ENCODE measurements around the gene RAB4A.
"Not testable (repeated sequence)": the region's sequence is repeated elsewhere in the genome, so short reads cannot be mapped to it uniquely, and the experiment has no call there.

Gene RAB4A

GRCh38 chr1:229273507-229274232, 2.8 kb downstream of the RAB4A start:
- no peak for DNase-seq

- DNase-seq: no peak
Observed at GRCh38 chr1:229275005-229275404, 4.1 kb downstream of the RAB4A start.

DNA sequence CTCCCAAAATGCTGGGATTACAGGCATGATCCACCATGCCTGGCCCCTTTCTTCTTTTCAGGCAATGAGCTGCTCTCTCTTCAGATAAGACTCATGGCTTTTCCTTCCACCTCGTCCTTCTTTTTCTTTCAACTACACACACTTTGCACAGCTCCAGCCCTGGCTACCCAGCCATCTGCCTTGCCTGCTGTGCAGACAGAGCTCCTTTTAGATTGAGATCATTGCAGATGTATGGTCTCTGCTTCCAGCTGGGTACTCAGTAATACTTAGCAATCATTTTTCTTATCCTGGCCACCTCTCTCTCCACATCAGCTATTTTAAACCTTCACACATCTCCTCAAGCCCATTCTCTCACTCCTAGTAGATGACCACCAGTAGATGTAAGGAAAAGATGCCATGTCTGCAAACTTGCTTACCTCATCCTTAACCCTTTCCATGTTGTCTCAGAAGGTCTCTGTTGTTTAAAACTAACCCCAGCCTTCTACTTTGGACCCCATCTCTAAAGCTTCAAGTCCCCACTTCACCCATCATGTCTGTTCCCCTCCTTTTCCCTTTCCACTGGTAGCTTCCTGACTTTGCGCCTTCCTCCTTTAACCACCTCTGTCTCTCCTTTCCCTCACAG, 7.3 kb downstream of the RAB4A start:
- no peak for DNase-seq

- no peak for DNase-seq
Observed at GRCh38 chr1:229279242-229279641, 8.3 kb downstream of the RAB4A start.

- DNase-seq: no peak
Observed at GRCh38 chr1:229280037-229280828, 9.3 kb downstream of the RAB4A start.

GRCh38 chr1:229280921-229281320, 10.0 kb downstream of the RAB4A start:
- DNase-seq: no peak

GRCh38 chr1:229281339-229281926, 10.5 kb downstream of the RAB4A start:
- DNase-seq: no peak

DNA sequence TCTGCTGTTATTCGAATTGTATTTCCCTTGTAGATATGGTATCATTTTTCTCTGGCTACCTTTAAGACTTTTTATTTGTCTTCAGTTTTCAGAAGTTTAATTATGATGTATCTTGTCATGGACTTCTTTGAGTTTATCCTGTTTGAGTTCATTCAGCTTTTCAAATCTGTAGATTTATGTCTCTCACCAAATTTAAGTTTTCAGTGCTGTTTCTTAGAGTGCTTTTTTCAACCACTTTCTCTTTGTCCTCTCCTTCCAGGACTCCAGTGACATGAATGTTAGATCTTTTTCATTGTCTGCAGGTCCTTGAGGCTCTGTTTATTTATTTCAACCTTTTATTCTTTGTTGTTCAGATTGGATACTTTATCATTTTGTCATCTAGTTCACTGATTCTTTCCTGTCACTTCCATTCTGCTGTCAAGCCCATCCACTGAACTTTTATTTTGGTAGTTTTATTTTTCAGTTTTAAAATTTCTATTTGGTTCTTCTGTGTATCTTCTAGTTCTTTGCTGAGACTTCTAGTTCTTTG, 11.4 kb downstream of the RAB4A start:
- no peak for DNase-seq

GRCh38 chr1:229283183-229283611, 12.3 kb downstream of the RAB4A start:
- no peak for DNase-seq

- no peak for DNase-seq
Observed at GRCh38 chr1:229284887-229285286, 14.0 kb downstream of the RAB4A start.

- DNase-seq: no peak
Observed at GRCh38 chr1:229285440-229285839, 14.5 kb downstream of the RAB4A start.

DNA sequence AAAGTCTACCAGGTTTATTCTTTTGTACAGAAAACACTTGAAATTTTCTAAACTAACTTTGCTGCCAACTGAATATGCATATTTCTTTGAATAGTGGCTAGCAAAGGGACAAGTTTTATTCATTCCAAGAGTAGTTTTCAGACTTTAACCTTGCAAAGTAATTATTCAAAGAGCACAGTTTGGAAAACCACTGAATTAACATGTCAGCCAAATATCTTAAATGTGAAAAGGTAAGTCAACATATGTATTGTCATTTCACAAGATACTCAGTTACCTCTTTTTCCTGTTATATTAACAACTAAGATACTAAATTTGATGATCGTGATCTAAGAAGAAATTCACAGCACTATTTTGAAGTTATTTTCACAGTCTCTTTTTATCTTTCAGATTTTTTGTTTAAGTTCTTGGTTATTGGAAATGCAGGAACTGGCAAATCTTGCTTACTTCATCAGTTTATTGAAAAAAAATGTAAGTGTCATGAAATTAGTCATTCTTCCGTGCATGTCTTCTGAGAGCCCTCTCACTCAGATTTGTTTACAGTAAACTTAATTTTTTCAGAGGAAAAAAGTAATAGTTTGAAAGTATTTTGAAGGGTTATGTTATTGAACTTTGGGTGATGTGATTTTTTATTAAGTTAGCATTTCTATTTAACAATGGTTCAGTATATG, 15.3 kb downstream of the RAB4A start:
- no peak for DNase-seq

GRCh38 chr1:229287267-229287666, 16.4 kb downstream of the RAB4A start:
- DNase-seq: no peak

GRCh38 chr1:229288516-229288915, 17.6 kb downstream of the RAB4A start:
- DNase-seq: no peak

- DNase-seq: not testable (repeated sequence)
Observed at GRCh38 chr1:229291686-229292085, 20.8 kb downstream of the RAB4A start.

DNA sequence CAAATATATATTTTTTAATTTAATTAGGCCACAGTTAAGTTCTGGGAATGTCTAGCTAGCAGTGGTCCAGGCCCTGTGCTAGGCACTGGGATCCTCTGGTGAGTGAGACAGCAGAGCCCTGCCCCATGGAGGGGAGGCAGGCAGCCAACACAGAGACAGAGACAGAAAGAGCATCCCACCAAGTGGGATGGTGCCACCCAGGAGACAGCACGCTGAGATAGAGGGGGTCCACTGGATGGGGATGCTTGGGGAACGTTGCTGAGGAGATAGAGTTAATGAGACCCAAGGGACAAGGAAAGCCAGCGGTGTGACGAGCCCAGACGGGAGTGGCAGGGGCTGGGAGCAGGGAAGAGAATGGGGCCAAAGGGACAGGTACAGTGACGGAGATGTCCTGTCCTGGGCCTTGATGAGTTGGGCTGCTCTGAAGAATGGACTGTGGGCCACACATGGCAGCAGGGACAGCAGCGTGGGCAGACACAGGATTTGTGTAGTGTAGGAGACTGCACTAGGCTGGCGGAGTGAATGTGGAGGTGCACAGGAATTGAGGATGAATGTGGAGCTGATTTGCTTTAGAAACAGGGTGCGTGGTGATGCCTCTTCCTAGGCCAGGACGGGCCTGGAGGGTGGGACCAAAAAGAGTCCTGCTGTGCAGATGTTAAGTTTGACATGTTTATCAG, 22.8 kb downstream of the RAB4A start:
- DNase-seq: no peak

GRCh38 chr1:229295745-229296144, 24.8 kb downstream of the RAB4A start:
- no peak for DNase-seq

GRCh38 chr1:229296541-229296941, 25.6 kb downstream of the RAB4A start:
- peak; percentile 73 for DNase-seq

DNA sequence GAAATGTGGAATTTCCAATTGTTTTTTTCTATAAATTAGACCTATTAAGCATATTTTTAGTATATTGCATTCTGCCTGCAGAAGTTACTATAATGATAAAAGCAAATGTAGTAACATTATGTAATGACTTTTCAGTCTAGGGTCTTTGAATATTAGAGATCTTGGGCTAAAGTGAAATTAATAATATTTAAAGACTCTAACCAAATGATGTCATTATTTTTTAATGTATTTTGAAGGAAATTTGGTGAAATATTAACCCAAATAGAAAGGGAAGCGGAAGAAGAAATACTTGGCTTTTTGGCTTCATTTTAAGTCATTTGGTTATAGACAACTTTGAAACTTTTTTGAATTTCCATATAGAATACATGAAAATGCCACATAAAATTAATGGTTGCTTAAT, 26.8 kb downstream of the RAB4A start:
- no peak for DNase-seq

- no peak for DNase-seq
Observed at GRCh38 chr1:229298420-229298819, 27.5 kb downstream of the RAB4A start.

GRCh38 chr1:229298887-229299503, 28.1 kb downstream of the RAB4A start:
- DNase-seq: no peak
